ENCODE measurements around the gene GRIA3. TPM values are rescaled to one million over a fixed set of nuclear protein-coding genes. Genes with fewer than 3 reads are reported as not detected.

GRIA3 gene
- polyA plus RNA-seq, 3 donors, result 1.9 to 4.4 (median 2.9) TPM

- no peak for DNase-seq (ENCODE audit: low read depth in 3 of 3, low spot score in 2 of 3)
Measured at GRCh38 chrX:123442764-123443163, 258.7 kb downstream of the GRIA3 start.

DNA sequence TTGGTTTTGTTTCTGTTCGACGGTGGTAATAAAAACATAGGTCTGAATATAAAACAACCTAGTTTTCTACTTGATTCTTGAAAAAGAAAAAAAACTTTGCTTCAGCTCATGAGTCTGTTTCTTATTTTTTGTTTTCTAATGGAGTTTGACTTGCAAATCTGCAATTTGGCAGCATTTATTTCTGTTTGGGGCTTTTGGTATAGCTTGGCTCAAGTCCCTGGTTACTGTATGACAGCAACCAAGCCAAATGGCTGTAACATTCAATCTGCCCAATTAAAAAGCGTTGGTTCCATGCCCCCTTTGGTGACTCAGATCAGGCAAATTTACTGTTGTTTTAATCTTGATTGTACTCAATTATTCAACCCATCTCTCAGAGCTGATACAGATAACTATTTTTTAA lies 263.4 kb downstream of the GRIA3 start:
- DNase-seq (ENCODE audit: low read depth in 3 of 3, low spot score in 2 of 3), result no peak

DNA sequence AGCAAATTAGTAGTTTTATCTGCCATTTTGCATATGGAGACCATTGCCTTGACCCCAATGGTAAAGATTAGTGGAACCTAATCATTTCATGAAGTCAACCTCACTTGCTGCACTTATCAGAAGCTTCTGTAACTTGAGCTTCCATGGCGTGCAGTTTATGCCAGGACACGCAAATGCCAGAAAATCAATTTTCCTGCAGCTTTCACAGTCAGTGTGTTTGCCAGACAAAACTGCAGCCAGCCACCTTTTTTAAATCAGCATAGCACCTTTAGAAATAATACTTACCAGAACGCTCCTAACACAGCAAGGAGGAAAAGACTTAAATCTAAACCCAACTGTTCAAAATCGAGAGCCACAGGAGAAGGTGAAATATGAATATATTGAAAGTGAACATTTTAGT lies 265.3 kb downstream of the GRIA3 start:
- DNase-seq (ENCODE audit: low read depth in 3 of 3, low spot score in 2 of 3), result no peak

DNA sequence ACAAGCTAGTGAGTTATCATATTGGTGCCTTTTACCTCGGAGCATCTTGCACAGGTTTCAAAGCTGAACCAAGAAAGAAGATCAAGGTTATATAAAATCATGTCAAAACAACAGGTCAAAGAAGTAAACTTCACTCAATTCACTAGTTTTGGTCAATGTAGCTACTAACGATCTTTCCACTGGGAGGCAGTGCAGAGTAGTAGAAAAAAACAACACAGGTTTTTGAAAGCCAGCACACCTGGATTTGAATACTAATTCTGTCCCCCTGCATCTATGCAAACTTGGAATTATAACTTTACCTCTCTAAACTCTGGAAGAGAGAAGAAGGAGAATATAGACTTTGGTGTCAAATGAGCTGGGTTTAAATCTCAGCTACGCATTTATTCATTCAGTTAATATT lies 266.1 kb downstream of the GRIA3 start:
- no peak for DNase-seq (ENCODE audit: low read depth in 3 of 3, low spot score in 2 of 3)

DNA sequence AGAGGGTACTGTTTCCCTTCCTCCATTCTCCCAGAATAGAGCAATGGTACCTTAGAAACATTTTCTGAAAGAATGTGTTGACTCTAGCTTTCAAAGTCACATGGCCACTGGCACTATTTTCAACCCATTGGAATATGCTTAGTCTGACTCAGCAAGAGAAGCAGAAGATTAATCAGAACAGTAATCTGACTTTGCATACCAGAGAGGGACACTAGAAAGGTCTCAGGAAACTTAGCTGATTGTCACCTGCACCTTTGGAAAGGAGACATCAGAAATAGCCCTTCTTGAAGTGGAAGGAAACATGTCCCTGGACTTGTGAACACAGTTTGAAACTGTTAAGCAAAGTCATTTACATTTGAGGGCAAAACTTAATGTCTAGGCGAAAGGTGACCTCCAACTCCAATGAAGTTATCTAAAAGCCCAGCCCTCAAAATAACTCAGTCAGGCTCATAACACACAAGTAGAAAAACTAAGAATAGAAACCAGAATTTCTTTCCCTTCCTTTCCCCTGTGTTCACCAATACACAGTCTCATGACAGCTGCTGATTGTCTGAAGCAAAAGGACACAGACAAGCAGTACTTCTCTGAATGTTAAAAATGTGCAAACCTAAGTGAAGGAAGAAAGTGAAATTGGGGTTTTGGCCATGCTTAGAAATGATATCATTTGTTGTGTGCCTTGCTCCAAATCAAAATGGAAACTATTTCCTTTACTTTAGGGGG lies 270.8 kb downstream of the GRIA3 start:
- DNase-seq (ENCODE audit: low read depth in 3 of 3, low spot score in 2 of 3), result no peak

GRCh38 chrX:123455693-123456092 lies 271.6 kb downstream of the GRIA3 start:
- no peak for DNase-seq (ENCODE audit: low read depth in 3 of 3, low spot score in 2 of 3)

DNA sequence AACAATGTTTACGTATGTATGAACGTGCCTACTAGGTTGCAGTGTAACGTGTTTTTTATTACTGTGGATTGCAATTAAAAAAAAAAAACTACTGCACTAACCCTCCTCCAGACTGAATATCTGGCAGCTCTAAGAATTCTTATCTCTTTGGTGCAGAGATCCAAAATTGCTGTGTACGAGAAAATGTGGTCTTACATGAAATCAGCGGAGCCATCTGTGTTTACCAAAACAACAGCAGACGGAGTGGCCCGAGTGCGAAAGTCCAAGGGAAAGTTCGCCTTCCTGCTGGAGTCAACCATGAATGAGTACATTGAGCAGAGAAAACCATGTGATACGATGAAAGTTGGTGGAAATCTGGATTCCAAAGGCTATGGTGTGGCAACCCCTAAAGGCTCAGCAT lies 280.6 kb downstream of the GRIA3 start:
- DNase-seq (ENCODE audit: low read depth in 3 of 3, low spot score in 2 of 3), result no peak

DNA sequence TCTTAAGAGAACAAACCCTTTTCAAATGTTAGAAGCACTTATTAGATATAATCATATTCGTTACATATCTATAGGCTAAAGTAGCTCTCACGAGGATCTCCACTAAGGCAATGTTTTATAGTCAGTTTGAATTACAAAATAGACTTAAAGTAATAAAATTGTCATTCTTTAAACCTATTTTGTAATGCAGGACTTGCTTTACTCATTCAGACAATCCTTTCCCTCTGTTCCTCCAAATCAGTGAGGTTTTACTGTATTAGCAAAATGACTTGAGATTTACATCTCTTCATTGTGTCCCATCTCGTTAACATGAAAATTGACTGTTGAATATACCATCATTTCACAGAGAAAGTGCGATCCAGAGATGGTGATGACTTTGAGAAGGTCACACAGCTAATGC lies 284.4 kb downstream of the GRIA3 start:
- no peak for DNase-seq (ENCODE audit: low read depth in 3 of 3, low spot score in 2 of 3)

DNA sequence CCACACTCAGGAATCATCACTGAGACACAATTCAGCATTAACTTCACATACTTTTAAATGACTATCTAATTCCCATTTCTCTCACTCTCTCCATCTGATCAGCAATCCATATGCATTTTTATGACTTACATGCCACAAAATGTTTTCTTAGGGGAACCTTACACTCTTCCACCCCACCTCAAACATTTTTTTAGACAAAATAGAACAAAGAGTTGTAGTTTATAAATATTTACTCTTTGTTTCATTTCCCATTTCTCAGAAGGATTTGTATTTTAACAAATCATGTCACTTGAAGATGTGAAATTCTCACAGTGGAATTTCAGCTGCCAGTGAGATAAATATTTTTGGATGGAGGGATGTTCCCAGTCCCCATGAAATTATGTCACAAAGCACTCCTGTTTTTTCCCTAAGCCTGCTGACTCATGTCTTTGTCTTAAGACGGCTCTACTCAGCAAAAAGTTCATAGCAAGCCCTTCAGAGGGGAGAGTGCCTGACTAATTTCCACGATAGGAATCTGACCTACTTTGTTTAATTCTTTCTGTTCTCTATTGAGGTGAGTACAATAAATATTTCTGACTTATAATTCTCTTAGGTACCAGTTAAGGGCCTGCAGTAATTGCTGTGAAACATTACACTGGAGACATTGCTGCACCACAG lies 291.1 kb downstream of the GRIA3 start:
- no peak for DNase-seq (ENCODE audit: low read depth in 3 of 3, low spot score in 2 of 3)

DNA sequence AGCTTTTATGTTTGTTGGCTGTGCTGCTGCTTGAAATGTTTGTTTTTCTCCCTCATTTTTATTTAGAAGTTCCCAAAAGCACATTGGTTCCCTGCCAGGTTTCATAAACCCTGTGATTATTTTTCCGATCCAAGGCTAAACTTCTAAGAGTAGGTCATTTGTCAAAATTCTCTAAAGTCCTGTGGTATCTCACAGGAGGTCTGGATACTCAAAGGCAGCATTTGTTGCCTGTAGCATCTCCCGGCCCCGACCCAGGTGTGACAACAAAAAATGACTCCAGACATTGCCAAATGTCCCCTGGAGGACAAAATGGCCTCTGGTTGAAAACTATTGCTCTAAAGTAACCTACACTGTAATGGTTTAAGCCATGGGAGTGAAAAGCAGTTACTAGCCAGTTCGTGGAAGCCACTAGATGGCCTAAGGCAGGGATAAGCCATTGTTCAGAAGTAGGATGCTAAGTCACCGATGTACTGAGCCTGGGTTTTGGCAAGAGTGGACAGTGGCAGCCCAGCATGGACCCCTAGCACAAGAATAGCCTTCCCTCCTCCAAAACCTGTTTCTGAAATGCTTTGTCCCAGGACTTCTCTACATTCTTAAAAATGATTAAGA lies 292.6 kb downstream of the GRIA3 start:
- no peak for DNase-seq (ENCODE audit: low read depth in 3 of 3, low spot score in 2 of 3)

- no peak for DNase-seq (ENCODE audit: low read depth in 3 of 3, low spot score in 2 of 3)
Measured at GRCh38 chrX:123477673-123478072, 293.6 kb downstream of the GRIA3 start.

- no peak for DNase-seq (ENCODE audit: low read depth in 3 of 3, low spot score in 2 of 3)
Measured at GRCh38 chrX:123481913-123482851, 298.1 kb downstream of the GRIA3 start.

GRCh38 chrX:123486297-123486696 lies 302.2 kb downstream of the GRIA3 start:
- DNase-seq (ENCODE audit: low read depth in 3 of 3, low spot score in 2 of 3), result no peak

DNA sequence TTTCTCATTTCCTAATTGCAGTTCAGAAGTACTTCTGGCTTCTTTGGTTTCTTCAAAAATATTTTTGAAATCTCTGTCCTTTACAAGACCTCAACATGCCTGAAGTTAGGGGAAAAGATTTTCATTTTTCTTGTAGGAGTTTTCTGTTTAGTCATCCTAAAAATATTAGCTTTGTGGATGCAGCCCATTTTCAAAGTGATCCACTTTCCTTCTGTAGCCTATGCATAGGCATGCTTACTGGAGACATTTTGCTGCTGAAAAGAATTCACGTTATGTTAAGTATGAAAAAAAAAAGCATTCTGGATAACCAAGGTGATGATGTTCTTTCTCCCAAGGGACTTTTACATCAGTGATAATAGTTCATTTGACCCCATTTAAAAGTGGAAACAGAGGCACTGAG lies 303.2 kb downstream of the GRIA3 start:
- DNase-seq (ENCODE audit: low read depth in 3 of 3, low spot score in 2 of 3), result no peak

DNA sequence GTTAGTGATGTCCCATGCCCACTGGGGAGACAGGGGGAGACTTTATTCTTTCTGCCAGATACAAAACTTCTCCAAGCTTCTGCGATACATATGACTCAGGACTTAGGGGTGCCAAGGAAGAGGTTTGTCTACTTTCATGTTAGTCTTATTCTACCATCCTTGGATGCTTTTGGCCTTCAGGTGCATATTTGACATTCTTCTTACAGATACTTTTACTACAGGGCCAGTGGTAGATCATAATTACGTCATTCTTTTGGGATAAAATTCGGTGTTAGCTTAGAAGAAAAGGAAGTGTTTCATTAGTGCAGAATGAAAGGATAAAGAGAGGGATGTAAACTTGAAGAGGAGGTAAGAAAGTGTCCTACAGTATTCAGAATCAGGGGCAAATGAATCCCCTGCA lies 303.6 kb downstream of the GRIA3 start:
- DNase-seq (ENCODE audit: low read depth in 3 of 3, low spot score in 2 of 3), result no peak

GRCh38 chrX:123489011-123489410 lies 304.9 kb downstream of the GRIA3 start:
- no peak for DNase-seq (ENCODE audit: low read depth in 3 of 3, low spot score in 2 of 3)

GRCh38 chrX:123493857-123494256 lies 309.8 kb downstream of the GRIA3 start:
- DNase-seq (ENCODE audit: low read depth in 3 of 3, low spot score in 2 of 3), result no peak

DNA sequence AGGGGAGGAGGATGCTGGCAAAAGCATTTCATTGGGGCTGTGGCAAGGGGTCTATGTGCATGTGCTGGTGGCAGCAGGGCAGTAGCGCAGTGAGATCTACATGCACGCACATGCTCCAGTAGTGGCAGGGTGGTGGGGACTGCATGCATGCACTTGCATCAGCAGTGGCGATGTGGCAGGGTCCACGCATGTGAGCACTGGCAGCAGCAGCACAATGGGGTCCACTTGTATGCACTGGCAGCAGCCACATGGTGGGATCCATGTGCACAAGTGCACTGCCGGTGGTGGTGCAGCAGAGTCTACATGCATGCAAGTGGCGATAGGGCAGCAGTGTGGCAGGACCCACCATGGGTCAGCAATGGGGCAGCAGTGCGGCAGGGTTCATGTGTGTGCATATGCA lies 315.7 kb downstream of the GRIA3 start:
- no peak for DNase-seq (ENCODE audit: low read depth in 3 of 3, low spot score in 2 of 3)

GRCh38 chrX:123504047-123504446 lies 320.0 kb downstream of the GRIA3 start:
- no peak for DNase-seq (ENCODE audit: low read depth in 3 of 3, low spot score in 2 of 3)

DNA sequence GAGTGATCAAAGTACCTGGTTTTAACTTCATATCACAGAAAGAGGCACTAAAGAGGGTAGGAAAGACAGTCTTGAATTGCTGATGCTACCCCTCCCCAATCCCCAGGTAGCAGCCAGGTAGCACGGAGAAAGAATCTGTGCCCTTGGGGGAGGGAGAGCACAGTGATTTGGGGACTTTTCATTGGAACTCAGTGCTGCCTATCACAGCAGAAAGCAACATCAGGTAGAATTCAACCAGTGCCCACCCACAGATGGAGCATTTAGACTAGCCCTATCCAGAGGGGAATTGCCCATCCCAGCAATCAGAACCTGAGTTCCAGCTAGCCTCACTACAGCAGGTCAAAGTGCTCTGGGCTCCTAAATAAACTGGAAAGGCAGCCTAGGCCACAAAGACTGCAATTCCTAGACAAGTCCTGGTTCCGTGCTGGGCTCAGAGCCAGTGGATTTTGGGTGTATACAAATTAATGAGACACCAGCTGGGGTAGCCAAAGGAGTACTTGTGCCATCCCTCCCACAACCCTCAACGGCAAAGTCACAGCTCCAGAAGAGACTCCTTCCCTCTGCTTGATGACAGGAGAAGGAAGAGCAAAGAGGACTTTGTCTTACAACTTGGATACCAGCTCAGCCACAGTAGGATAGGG lies 320.7 kb downstream of the GRIA3 start:
- DNase-seq (ENCODE audit: low read depth in 3 of 3, low spot score in 2 of 3), result no peak

Data from right renal cortex interstitium (tissue), 3 donors.